GM19468 (cell line): ENCODE measurements around the gene DCXR.
A peak's percentile ranks its signal among the peaks of the same experiment; 100 is the strongest.

Source experiments
- ATAC-seq: cut with Tn5 transposase; IDR thresholded peaks from one replicate; pipeline ENCODE4 v1.9.1; 2021; ENCODE audit warnings: mild to moderate bottlenecking, moderate library complexity, moderate number of reproducible peaks; ENCODE audit not compliant: unreplicated experiment; ENCODE audit errors: extremely low read depth

Gene DCXR

GRCh38 chr17:82037092-82037888 is at the start of gene DCXR:
TSS of gene DCXR (minus strand) at chr17:82037697. CDS start at chr17:82037682, 15 bp downstream.
- peak; percentile 43 for ATAC-seq

DNA sequence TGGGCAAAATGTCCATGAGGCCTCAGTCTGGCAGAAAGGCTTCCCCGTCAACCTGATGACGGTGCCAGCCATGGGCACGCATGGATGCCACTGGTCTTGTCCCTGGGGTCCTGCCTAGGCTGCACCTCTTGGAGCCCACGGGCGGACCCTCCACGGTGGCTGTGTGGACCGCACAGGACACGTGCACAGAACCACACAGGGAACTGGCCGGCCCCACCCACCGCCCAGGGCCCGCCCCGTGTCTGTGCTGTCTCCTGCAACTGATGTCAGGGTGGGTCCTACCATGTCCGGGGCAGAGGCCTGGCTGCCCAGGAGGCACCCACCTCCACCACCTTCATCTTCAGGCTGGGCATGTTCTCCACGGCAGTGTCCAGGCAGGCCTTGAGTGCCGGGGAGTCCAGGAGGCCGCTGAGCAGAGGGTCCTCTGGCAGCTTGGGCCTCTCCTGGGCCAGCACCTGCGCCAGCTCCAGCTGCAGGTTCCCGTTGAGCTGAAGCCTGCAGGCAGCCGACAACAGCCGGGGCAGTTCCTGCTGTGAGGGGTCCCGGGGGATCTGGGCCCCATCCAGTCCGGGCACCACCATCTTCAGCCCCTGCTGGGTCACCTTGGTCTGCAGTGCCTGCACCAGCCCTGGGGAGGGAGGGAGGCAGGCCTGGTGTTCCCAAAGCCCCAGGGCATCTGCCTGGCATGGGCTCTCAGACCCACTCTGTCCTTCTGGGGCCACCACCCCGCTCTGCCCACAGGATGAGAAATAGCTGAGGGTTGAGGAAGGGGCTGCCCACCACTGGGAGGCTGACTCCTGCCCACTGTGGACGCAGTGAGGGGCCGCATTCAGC is 48.7 kb upstream of the DCXR start:
- no peak for ATAC-seq

DNA sequence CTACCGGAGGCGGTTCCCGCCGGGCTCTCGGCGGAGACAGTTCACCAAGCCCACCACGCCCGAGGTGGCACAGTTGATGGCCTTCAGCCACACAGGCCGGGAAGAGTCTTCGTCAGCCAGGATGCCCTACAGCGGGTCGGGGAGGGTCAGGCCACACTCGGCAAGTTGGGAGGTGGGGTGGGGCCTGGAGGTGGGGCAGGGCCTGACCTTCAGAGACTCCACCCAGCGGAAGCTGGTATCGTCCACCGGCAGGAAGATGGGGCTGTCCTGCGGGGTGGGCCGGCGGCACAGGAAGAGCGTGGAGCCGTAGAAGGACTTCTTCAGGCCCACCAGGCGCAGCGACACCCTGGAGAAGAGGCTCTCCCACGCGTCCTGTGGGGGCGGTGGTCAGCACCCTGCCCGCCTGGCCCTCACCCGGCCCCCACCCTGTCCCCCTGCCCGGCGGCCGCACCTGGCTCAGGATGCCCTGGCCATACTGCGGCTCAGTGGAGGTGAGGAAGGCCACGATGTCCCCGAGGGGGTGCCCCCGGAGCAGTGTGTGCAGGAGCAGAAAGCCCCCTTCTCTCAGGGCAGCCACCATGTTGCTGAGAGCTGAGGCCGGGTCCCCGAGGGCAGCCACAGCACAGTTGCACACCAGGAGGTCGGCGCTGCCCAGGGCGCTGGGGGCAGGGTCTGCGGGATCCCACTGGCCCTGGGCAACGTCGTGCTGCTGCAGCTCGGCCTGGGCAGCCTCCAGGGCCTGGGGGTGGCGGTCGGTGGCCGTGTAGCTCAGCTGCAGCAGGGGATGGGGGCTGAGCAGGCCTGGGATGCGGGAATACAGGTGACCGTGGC is 47.7 kb upstream of the DCXR start:
- ATAC-seq, result no peak

DNA sequence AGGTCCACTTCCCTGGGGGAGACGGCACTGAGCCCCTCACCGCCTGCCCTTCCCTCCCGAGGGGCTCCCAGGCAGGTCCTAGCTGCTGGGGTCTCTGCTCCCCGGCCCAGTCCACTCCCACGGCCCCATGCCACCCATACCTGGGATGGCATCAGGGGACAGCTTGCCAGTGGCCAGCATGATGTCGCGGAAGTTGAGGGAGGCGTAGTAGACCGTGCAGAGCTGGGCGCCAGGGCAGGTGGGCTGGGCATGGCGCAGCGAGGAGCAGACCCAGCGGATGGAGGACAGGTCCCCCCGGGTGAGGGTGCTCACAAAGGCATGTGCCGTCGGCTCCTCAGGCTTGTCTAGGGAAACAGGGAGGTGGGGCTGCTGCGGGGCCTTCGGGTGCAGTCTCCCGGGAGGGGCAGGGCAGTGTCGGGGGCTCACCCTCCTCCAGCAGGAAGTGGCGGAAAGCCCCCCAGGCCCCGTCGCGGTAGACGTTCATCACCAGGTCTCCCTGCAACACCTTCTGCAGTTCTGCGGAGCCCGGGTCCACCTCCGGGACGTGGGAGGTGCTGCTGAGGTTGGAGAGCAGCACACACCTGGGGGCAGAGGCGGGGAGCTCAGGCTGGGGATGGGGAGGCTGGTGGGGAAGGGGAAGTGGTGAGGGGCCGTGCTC is 47.0 kb upstream of the DCXR start:
- ATAC-seq, result no peak

DNA sequence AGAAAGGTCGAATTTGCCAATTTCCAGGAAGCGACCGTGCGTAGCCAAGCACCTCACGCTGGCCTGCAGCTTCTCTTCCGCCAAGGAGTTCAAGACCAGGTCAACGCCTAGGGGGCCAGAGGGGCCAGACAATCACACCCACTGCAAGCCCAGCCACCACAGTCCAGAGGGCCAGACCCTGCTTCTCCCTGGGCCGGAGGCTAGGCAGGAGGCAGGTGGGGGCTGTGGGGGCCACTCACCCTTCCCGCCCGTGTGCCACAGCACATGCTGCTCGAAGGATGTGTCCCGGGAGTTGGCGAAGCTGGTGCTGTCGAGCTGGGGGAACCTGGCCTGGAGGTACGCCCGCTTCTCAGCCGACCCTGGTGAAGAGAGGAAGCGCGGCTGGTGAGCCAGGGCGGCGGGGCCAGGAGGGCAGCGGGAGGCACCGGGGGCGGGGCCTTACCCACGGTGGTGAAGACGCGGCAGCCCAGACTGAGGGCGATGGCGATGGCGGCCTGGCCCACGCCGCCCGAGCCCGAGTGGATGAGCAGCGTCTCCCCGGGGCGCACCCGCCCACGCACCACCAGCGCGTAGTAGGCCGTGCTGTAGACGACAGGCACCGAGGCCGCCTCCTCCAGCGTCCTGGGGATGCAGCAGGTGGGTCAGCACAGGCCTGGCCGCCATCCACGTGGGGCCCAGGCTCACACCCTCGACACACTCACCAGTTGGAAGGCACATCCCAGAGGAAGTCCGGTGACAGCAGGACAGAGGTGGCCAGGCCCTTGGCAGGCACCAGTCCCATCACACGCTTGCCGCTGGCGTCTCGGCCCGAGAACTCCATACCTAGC is 46.2 kb upstream of the DCXR start:
- ATAC-seq, result no peak

- ATAC-seq, result no peak
Observed at GRCh38 chr17:82083009-82083408, 45.5 kb upstream of the DCXR start.

DNA sequence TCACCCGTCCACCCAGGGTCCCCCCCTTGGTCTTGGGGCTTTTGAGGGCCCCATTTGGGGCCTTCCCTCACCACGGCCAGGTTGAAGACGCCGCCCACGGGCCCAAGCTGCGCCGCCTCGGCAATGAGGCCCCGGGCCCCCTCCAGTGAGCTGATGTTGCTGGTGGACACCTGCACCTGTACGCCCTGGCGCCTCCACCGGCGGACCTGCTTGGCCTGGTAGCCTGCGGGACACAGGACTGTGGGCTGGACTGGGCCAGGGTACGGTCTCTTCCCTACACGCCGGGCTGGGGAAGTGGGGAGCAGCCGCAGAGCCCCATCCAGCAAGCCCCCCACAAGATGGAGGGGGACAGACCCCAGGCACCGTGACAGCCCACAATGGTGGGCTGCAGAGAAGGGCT is 45.0 kb upstream of the DCXR start:
- ATAC-seq, result no peak

DNA sequence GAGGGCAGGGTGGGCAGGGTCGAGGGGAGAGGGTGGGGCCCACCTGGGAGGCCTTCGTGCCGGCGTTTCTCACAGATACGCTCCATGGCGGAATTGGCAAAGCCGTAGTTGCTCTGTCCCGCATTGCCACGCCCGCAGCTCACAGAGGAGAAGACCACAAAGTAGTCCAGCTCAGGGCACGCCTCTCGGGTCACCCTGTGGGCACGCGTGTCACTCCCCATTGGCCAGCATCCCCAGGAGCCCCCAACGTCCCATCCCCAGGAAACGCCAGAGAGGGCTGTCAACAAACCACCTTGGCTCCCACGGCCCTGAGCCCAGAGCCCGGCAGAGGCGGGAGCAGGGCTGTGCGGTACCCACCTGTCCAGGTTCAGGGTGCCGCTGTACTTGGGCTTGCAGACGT is 44.5 kb upstream of the DCXR start:
- no peak for ATAC-seq

GRCh38 chr17:82081546-82081945 is 44.0 kb upstream of the DCXR start:
- no peak for ATAC-seq

GRCh38 chr17:82080789-82081464 is 43.4 kb upstream of the DCXR start:
- ATAC-seq, result no peak

DNA sequence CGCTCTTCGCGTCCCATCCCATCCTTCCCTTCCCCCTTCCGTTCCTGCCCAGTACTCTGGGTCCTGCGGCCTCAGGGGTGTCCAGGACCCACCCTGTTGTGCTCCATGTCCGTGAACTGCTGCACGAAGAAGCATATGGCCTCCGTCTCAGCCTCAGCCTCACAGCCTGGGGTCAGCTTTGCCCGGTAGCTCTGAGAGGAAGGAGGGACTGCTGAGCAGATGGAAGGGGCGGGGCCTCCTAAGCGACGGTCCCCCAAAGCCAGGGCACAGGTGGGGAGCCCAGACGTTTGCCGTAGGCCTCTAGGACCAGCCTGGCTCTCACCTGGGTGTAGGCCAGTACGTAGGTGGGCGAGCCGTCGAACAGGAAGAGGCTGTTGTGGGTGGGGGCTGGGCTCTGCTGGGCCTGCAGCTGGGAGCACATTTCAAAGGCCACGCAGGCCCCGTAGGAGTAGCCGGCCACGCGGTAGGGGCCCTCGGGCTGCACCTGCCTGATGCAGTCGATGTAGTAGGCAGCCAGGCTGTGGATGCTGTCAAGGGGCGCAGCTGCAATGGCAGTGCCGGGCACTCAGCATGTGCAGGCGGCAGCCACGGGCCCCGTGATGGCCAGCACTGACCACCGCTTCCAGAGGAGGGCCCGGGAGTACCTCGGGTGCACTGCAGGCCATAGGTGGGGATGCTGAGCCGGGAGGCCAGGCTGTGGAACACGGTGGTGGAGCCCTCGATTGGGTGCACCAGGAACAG is 42.7 kb upstream of the DCXR start:
- ATAC-seq, result no peak

GRCh38 chr17:82079001-82079677 is 41.6 kb upstream of the DCXR start:
- no peak for ATAC-seq

- no peak for ATAC-seq
Observed at GRCh38 chr17:82078433-82078832, 40.9 kb upstream of the DCXR start.

- ATAC-seq, result no peak
Observed at GRCh38 chr17:82077617-82078358, 40.3 kb upstream of the DCXR start.

DNA sequence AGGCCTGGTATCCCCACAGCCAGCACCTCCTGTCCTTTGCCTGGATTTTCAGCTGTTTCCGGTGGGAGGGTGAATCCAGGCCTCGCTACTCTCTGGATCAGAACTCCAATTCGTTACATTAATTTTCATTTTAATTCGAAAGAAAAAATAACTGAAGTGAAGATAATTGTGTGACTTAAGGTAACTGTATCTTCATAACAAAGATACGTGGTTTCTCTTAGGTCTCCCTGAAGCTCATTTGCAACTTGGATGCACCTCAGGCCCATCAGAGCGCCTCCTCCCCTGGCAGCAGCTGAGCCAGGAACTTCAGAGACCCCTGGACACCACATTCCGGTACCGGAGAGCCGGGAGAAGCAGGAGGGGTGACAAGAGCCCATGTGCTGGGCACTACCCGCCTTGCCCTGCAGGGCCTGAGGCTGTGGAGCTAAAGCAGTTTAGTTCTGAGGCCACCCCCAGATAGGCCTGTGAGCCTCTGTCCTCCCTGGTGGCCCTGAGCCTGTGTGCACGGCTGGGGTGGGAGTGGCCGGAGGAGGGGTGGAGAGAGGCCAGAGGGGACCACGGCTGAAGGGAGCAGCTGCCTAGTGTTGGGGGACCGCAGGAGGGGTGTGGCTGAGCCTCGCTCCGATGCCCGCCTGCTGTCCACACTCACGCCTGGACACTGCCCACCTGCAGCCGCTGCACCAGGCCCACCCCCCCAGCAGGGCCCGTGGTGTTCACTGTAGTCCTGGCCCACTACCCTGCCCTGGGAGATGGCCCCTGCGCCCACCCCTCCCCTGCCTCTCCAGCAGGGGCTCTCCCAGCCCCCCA is 39.5 kb upstream of the DCXR start:
- ATAC-seq, result no peak
